ENCODE data around the gene ADAM33.

Gene ADAM33

GRCh38 chr20:3723284-3723683 is 41.5 kb upstream of the ADAM33 start:
- TF ChIP-seq EZH2phosphoT487 (IDR thresholded peaks at IDR 0.05; ENCODE audit: borderline replicate concordance), result no peak
- TF ChIP-seq CTCF (conservative IDR thresholded peaks at IDR 0.05; ENCODE audit: low read length), result no peak
- no peaks in the 10 kb centered on the region for H3K27me3 ChIP-seq (ENCODE audit: insufficient read depth, low read length, poor library complexity, severe bottlenecking)
- no peaks in the 10 kb centered on the region for H3K79me2 ChIP-seq (ENCODE audit: insufficient read depth, low read length)
- no peaks in the 10 kb centered on the region for H3K9me3 ChIP-seq (ENCODE audit: insufficient read depth, low read depth, low read length)
- H3K4me3 ChIP-seq (ENCODE audit: low read length, poor library complexity, severe bottlenecking), result no peak overlapping the region
- H3K36me3 ChIP-seq (ENCODE audit: insufficient read depth, low read length), result no peaks in the 10 kb centered on the region
- H3K4me1 ChIP-seq (ENCODE audit: insufficient read depth, low read length, poor library complexity, severe bottlenecking), result no peaks in the 10 kb centered on the region
- no peaks in the 10 kb centered on the region for H3F3A ChIP-seq (ENCODE audit: low read depth)
- H4K20me1 ChIP-seq (ENCODE audit: insufficient read depth, low read length, poor library complexity, severe bottlenecking), result no peaks in the 10 kb centered on the region
- H3K9ac ChIP-seq (ENCODE audit: low read depth, low read length, poor library complexity, severe bottlenecking), result no peak overlapping the region
- no peak overlapping the region for H3K4me2 ChIP-seq (ENCODE audit: low read depth, low read length, poor library complexity, severe bottlenecking)
- no peaks in the 10 kb centered on the region for H3K9me2 ChIP-seq (replicated peaks; ENCODE audit: low read depth, low read length)
- H2AFZ ChIP-seq (ENCODE audit: low read length), result no peak overlapping the region

GRCh38 chr20:3721912-3722311 is 40.1 kb upstream of the ADAM33 start:
- Histone ChIP-seq H3K9ac (ENCODE audit: low read depth, low read length, poor library complexity, severe bottlenecking) (no peak overlapping the region), H3K36me3 (ENCODE audit: insufficient read depth, low read length) (no peaks in the 10 kb centered on the region), H3K9me3 (ENCODE audit: insufficient read depth, low read depth, low read length) (no peaks in the 10 kb centered on the region), H3F3A (ENCODE audit: low read depth) (no peaks in the 10 kb centered on the region), H4K20me1 (ENCODE audit: insufficient read depth, low read length, poor library complexity, severe bottlenecking) (no peaks in the 10 kb centered on the region), H2AFZ (ENCODE audit: low read length) (no peak overlapping the region), H3K4me2 (ENCODE audit: low read depth, low read length, poor library complexity, severe bottlenecking) (no peak overlapping the region), H3K4me3 (ENCODE audit: low read length, poor library complexity, severe bottlenecking) (no peak overlapping the region), H3K79me2 (ENCODE audit: insufficient read depth, low read length) (no peaks in the 10 kb centered on the region), H3K9me2 (replicated peaks; ENCODE audit: low read depth, low read length) (no peaks in the 10 kb centered on the region), H3K27me3 (ENCODE audit: insufficient read depth, low read length, poor library complexity, severe bottlenecking) (no peaks in the 10 kb centered on the region), H3K4me1 (ENCODE audit: insufficient read depth, low read length, poor library complexity, severe bottlenecking) (no peaks in the 10 kb centered on the region)
- TF ChIP-seq CTCF (conservative IDR thresholded peaks at IDR 0.05; ENCODE audit: low read length), result no peak

GRCh38 chr20:3720626-3721025 is 38.8 kb upstream of the ADAM33 start:
- Histone ChIP-seq H3K79me2 (ENCODE audit: insufficient read depth, low read length) (no peaks in the 10 kb centered on the region), H3F3A (ENCODE audit: low read depth) (no peaks in the 10 kb centered on the region), H3K36me3 (ENCODE audit: insufficient read depth, low read length) (no peaks in the 10 kb centered on the region), H3K27me3 (ENCODE audit: insufficient read depth, low read length, poor library complexity, severe bottlenecking) (no peaks in the 10 kb centered on the region), H3K9ac (ENCODE audit: low read depth, low read length, poor library complexity, severe bottlenecking) (no peak overlapping the region), H3K9me3 (ENCODE audit: insufficient read depth, low read depth, low read length) (no peaks in the 10 kb centered on the region), H3K4me3 (ENCODE audit: low read length, poor library complexity, severe bottlenecking) (no peak overlapping the region), H3K9me2 (replicated peaks; ENCODE audit: low read depth, low read length) (no peaks in the 10 kb centered on the region), H2AFZ (ENCODE audit: low read length) (peak overlapping the region; percentile 14; the same call in 1 of the 2 replicates), H3K4me1 (ENCODE audit: insufficient read depth, low read length, poor library complexity, severe bottlenecking) (no peaks in the 10 kb centered on the region), H4K20me1 (ENCODE audit: insufficient read depth, low read length, poor library complexity, severe bottlenecking) (no peaks in the 10 kb centered on the region), H3K4me2 (ENCODE audit: low read depth, low read length, poor library complexity, severe bottlenecking) (no peak overlapping the region)
- no peak for TF ChIP-seq EZH2phosphoT487 (IDR thresholded peaks at IDR 0.05; ENCODE audit: borderline replicate concordance)
- no peak for TF ChIP-seq CTCF (conservative IDR thresholded peaks at IDR 0.05; ENCODE audit: low read length)
